GM21367 (cell line): ENCODE data around the gene MYMK.

Experiments used
- ATAC-seq: cut with Tn5 transposase; IDR thresholded peaks from one replicate; pipeline ENCODE4 v1.9.1; 2021; ENCODE audit not compliant: unreplicated experiment

The MYMK gene

GRCh38 chr9:133505901-133506652 is 18.7 kb downstream of the MYMK start:
- ATAC-seq = no peak

GRCh38 chr9:133505186-133505830 is 19.5 kb downstream of the MYMK start:
- no peak for ATAC-seq

GRCh38 chr9:133502112-133502511 is 22.6 kb downstream of the MYMK start:
- ATAC-seq = no peak

GRCh38 chr9:133499892-133500270 is 24.9 kb downstream of the MYMK start:
- ATAC-seq = no peak

GRCh38 chr9:133499132-133499891 is 25.4 kb downstream of the MYMK start:
- no peak for ATAC-seq

- no peak for ATAC-seq
Observed at GRCh38 chr9:133496861-133497842, 27.6 kb downstream of the MYMK start.

- ATAC-seq = no peak
Observed at GRCh38 chr9:133495327-133496293, 29.1 kb downstream of the MYMK start.

GRCh38 chr9:133494636-133495326 is 30.0 kb downstream of the MYMK start:
- ATAC-seq = no peak

GRCh38 chr9:133493845-133494540 is 30.8 kb downstream of the MYMK start:
- ATAC-seq = no peak

- no peak for ATAC-seq
Observed at GRCh38 chr9:133493428-133493827, 31.3 kb downstream of the MYMK start.

- no peak for ATAC-seq
Observed at GRCh38 chr9:133492061-133493021, 32.4 kb downstream of the MYMK start.

GRCh38 chr9:133491656-133491925 is 33.2 kb downstream of the MYMK start:
- ATAC-seq = no peak

GRCh38 chr9:133490865-133491655 is 33.7 kb downstream of the MYMK start:
- no peak for ATAC-seq

- no peak for ATAC-seq
Observed at GRCh38 chr9:133490201-133490681, 34.5 kb downstream of the MYMK start.

GRCh38 chr9:133489253-133490190 is 35.2 kb downstream of the MYMK start:
- no peak for ATAC-seq
